Left lung (tissue), 10 donors: Measurements from ENCODE around the gene ITPR2. TPM values are rescaled to one million over a fixed set of nuclear protein-coding genes. Genes with fewer than 3 reads are reported as not detected.
"Not testable (repeated sequence)": the region's sequence is repeated elsewhere in the genome, so short reads cannot be mapped to it uniquely, and the experiment has no call there.

Source experiments
- ATAC-seq: fragments of 200-7000 bp; cut with Tn5 transposase; one replicate; pipeline ENCODE4 v1.9.1; 2020; ENCODE audit warnings: moderate library complexity
- DNase-seq, 4 donors: peaks; one replicate each; pipeline ENCODE4 v3.0.0-alpha.2; 2013 to 2020
- H3K27ac ChIP-seq, 2 donors: fragments of 200-600 bp; sonication (generic) in 1 of 2; one replicate each; pipeline versions ENCODE4 v1.5.0 to v1.8.0; 2020 to 2021
- H3K27me3 ChIP-seq, 2 donors: fragments of 200-600 bp; sonication (generic) in 1 of 2; one replicate each; pipeline versions ENCODE4 v1.5.0 to v1.8.0; 2020 to 2021
- H3K36me3 ChIP-seq, 2 donors: fragments of 200-600 bp; sonication (generic) in 1 of 2; one replicate each; pipeline versions ENCODE4 v1.5.0 to v1.8.0; 2020 to 2021
- H3K4me1 ChIP-seq, 2 donors: fragments of 200-600 bp; one replicate each; pipeline ENCODE4 v1.8.0; 2021
- H3K4me3 ChIP-seq, 2 donors: fragments of 200-600 bp; sonication (generic) in 1 of 2; one replicate each; pipeline versions ENCODE4 v1.5.0 to v1.8.0; 2020 to 2021; ENCODE audit warnings: mild to moderate bottlenecking in 1 of 2
- H3K9me3 ChIP-seq, 2 donors: fragments of 200-600 bp; sonication (generic) in 1 of 2; one replicate each; pipeline versions ENCODE4 v1.5.0 to v1.8.0; 2020 to 2021
- CTCF ChIP-seq, 2 donors: fragments of 200-600 bp; sonication (generic) in 1 of 2; IDR thresholded peaks; one replicate each; pipeline versions ENCODE4 v1.5.0 to v1.8.0; 2021; ENCODE audit warnings: antibody characterized with exemption in 2 of 2
- intact Hi-C, 2 donors: fragments of 100-400 bp; cut with DNase I; formaldehyde crosslinking; loops; one replicate each; pipeline versions ENCODE4 v1.11.2 to v1.14.2; 2022
- polyA plus RNA-seq, 6 donors: library from polyadenylated mRNA; unstranded; fragments of 120-200 nt; gene quantifications; one replicate each; pipeline ENCODE4 v1.2.1, GENCODE V29; 2013; ENCODE audit not compliant: insufficient read length in 6 of 6
- total RNA-seq, 2 donors: library from RNA; stranded (reverse); fragmentation: NEBNext Ultra II Directional; extraction: Animal tissue kit (Norgen Biotek cat#: 25700); gene quantifications; one replicate each; pipeline ENCODE4 v1.2.1, GENCODE V29; 2021
- donor health status: DM: no; HTN: yes; CAD: no.
- donor health status: DM: no; HTN: no; CAD: no.

Gene ITPR2
- total and polyA plus RNA-seq, 8 donors: 5.5 to 67.8 (median 7.5) TPM

GRCh38 chr12:26441434-26441833, 391.6 kb downstream of the ITPR2 start:
- intact Hi-C loops: no loop called here
- no peak for DNase-seq
- H3K27me3 ChIP-seq: no peaks in the 10 kb centered on the region
- no peak overlapping the region for H3K27ac ChIP-seq
- no peak overlapping the region for H3K4me3 ChIP-seq
- no peak for TF ChIP-seq CTCF (IDR thresholded peaks at IDR 0.05)
- no peaks in the 10 kb centered on the region for H3K4me1 ChIP-seq
- ATAC-seq: no peak
- H3K36me3 ChIP-seq: peaks cover 0 to 10% of the 10 kb centered on the region in 2 donors
- H3K9me3 ChIP-seq: no peaks in the 10 kb centered on the region

GRCh38 chr12:26435069-26435404, 398.0 kb downstream of the ITPR2 start:
- Histone ChIP-seq H3K27me3 (no peaks in the 10 kb centered on the region), H3K27ac (no peak overlapping the region), H3K4me3 (no peak overlapping the region), H3K9me3 (no peaks in the 10 kb centered on the region), H3K4me1 (no peaks in the 10 kb centered on the region), H3K36me3 (no peaks in the 10 kb centered on the region)
- no peak for TF ChIP-seq CTCF (IDR thresholded peaks at IDR 0.05)
- no peak for DNase-seq
- intact Hi-C loops: no loop called here
- ATAC-seq: no peak

GRCh38 chr12:26434299-26435068, 398.5 kb downstream of the ITPR2 start:
- peak; percentile 89 for ATAC-seq
- intact Hi-C loops: no loop called here

GRCh38 chr12:26433701-26434100, 399.3 kb downstream of the ITPR2 start:
- DNase-seq, ATAC-seq, H3K4me3 ChIP-seq, H3K9me3 ChIP-seq, intact Hi-C loops, H3K27me3 ChIP-seq, H3K4me1 ChIP-seq, H3K36me3 ChIP-seq, H3K27ac ChIP-seq: not testable (repeated sequence)

More at GRCh38 chr12:26434299-26435068, 398.5 kb downstream of the ITPR2 start:
- peak; percentile 67 to 70 for TF ChIP-seq CTCF (IDR thresholded peaks at IDR 0.05)
- Histone ChIP-seq H3K27ac (no peak overlapping the region), H3K27me3 (no peaks in the 10 kb centered on the region), H3K4me3 (no peak overlapping the region), H3K4me1 (no peaks in the 10 kb centered on the region), H3K9me3 (no peaks in the 10 kb centered on the region), H3K36me3 (no peaks in the 10 kb centered on the region)
- DNase-seq: peak in 1 of 4 donors; percentile 46

GRCh38 chr12:26431211-26431610, 401.8 kb downstream of the ITPR2 start:
- TF ChIP-seq CTCF (IDR thresholded peaks at IDR 0.05): no peak
- no peak for DNase-seq
- no peaks in the 10 kb centered on the region for H3K4me1 ChIP-seq
- no peak for ATAC-seq
- no peaks in the 10 kb centered on the region for H3K27me3 ChIP-seq
- H3K36me3 ChIP-seq: no peaks in the 10 kb centered on the region
- no peaks in the 10 kb centered on the region for H3K9me3 ChIP-seq
- H3K27ac ChIP-seq: no peak overlapping the region
- H3K4me3 ChIP-seq: no peak overlapping the region
- intact Hi-C loops: no loop called here

- H3K4me1 ChIP-seq, H3K27me3 ChIP-seq, DNase-seq, ATAC-seq, H3K27ac ChIP-seq, H3K9me3 ChIP-seq, intact Hi-C loops, H3K36me3 ChIP-seq, H3K4me3 ChIP-seq: not testable (repeated sequence)
These were observed 402.4 kb downstream of the ITPR2 start for GRCh38 chr12:26430596-26430995.
